MCF 10A (cell line): ENCODE results near the gene RBBP5. TPM values are rescaled to one million over a fixed set of nuclear protein-coding genes. Genes with fewer than 3 reads are reported as not detected.

ENCODE experiments used
- BruUV-seq: library from RNA; stranded (reverse); fragments of 400-500 nt; replicated peaks from 2 replicates; lab custom pipeline; 2021; lab: Mats Ljungman, UMichigan
- CTCF ChIA-PET: fragments of 300-600 bp; sonication (Branson Sonifier 250); formaldehyde crosslinking; extraction: SDS; loops from one replicate; lab custom pipeline; 2021; ENCODE audit warnings: antibody characterized with exemption, inconsistent platforms; lab: Yijun Ruan, JAX
- POLR2A ChIA-PET: fragments of 300-600, 350-650 bp; sonication (Branson Sonifier 250); formaldehyde crosslinking; extraction: SDS; loops from one replicate; lab custom pipeline; 2020; ENCODE audit warnings: antibody characterized with exemption, inconsistent platforms; lab: Yijun Ruan, JAX
- DNase-seq: peaks from one replicate; pipeline ENCODE4 v3.0.0-alpha.2; 2018; ENCODE audit not compliant: unreplicated experiment
- H3K27ac Mint-ChIP-seq: one replicate; pipeline ENCODE4 v1.8.0; 2022; ENCODE audit warnings: mild to moderate bottlenecking, low read depth, mixed read lengths; ENCODE audit not compliant: unreplicated experiment
- H3K27me3 Mint-ChIP-seq: one replicate; pipeline ENCODE4 v1.8.0; 2022; ENCODE audit warnings: mixed read lengths; ENCODE audit not compliant: insufficient read depth, unreplicated experiment
- H3K36me3 Mint-ChIP-seq: one replicate; pipeline ENCODE4 v1.8.0; 2022; ENCODE audit warnings: mild to moderate bottlenecking, moderate library complexity, mixed read lengths; ENCODE audit not compliant: insufficient read depth, unreplicated experiment
- H3K4me1 Mint-ChIP-seq: one replicate; pipeline ENCODE4 v1.8.0; 2022; ENCODE audit warnings: mixed read lengths; ENCODE audit not compliant: insufficient read depth, unreplicated experiment
- H3K4me3 Mint-ChIP-seq: one replicate; pipeline ENCODE4 v1.8.0; 2022; ENCODE audit warnings: mild to moderate bottlenecking, moderate library complexity, mixed read lengths; ENCODE audit not compliant: unreplicated experiment
- H3K9me3 Mint-ChIP-seq: one replicate; pipeline ENCODE4 v1.8.0; 2022; ENCODE audit warnings: mixed read lengths; ENCODE audit not compliant: unreplicated experiment
- CTCF ChIP-seq: fragments of 200-600 bp; IDR thresholded peaks from one replicate; pipeline ENCODE4 v1.8.0; 2022; ENCODE audit warnings: antibody characterized with exemption, mild to moderate bottlenecking; ENCODE audit not compliant: unreplicated experiment
- intact Hi-C: fragments of 100-400 bp; cut with micrococcal nuclease; formaldehyde crosslinking; loops from 2 replicates; pipeline ENCODE4 v1.14.1; 2022
- total RNA-seq: library from RNA; stranded (reverse); gene quantifications from 2 replicates; pipeline ENCODE4 v1.2.3, GENCODE V29; 2022

RBBP5 gene
- total RNA-seq, 1 experiment from 2014 or later: 24.8 TPM

DNA sequence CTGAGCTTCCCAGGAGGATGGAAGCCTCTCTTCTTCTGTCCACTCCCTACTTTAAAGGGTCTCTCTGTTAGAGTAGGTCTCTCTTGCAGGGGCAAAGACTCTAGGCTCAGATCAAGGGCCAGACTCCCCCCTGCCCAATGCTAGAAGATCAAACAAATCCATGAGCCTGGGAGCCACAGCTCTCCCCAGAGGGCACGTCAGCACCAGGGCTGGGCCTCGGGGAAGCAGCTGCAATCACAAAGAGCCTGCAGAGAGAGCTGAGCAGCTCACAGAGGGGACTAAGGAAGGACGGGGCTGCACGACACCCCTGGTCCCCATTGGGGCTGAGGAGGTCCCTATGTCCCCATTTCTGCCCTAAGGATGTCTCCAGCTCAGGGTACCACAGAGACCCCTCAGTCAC is 74.9 kb downstream of the RBBP5 start:
- ChIA-PET POLR2A (no interaction called here), CTCF (interaction anchor here (0.9 to 8.7 kb wide), 3 partner anchors 9 to 95 kb away, joined by 3 to 111 read pairs (median 5); no protein-coding TSS in a partner anchor)
- no peaks in the 10 kb centered on the region for H3K4me1 Mint-ChIP-seq
- BruUV-seq: no TSS peak
- intact Hi-C loops: no loop called here
- H3K27me3 Mint-ChIP-seq: peaks cover 100% of the 10 kb centered on the region
- no peak overlapping the region for H3K4me3 Mint-ChIP-seq
- DNase-seq: no peak
- no peaks in the 10 kb centered on the region for H3K36me3 Mint-ChIP-seq
- TF ChIP-seq CTCF: no peak
- H3K9me3 Mint-ChIP-seq: no peaks in the 10 kb centered on the region
- no peak overlapping the region for H3K27ac Mint-ChIP-seq

- Mint-ChIP-seq H3K4me1 (no peaks in the 10 kb centered on the region), H3K36me3 (no peaks in the 10 kb centered on the region), H3K27ac (no peak overlapping the region), H3K9me3 (no peaks in the 10 kb centered on the region), H3K4me3 (no peak overlapping the region), H3K27me3 (peaks cover 100% of the 10 kb centered on the region)
- ChIA-PET CTCF (interaction anchor here (1.0 kb wide), 1 partner anchor 17 kb away, joined by 4 read pairs; no protein-coding TSS in a partner anchor), POLR2A (no interaction called here)
- DNase-seq: no peak
- no TSS peak for BruUV-seq
- intact Hi-C loops: no loop called here
- no peak for TF ChIP-seq CTCF
Observed at GRCh38 chr1:205045146-205045545, 76.6 kb downstream of the RBBP5 start.

DNA sequence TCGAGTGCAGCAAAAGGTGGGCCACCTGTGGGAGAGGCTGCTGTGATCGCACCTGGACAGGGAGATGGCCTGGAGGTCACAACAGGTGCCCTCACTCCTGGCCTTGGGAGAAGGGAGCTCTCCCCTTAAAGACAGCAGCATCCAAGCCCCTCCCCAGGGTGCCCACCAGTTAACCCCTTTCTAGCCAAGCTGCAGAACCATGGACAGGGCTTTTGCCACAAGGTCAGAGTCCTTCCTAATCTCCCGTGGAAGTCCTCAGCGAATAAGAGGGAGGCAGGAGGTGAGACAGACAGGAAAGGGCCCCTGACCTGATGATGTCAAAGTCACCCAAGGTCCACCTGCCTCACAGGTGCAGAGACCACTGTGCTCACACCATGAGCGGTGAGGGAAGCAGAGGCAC is 77.0 kb downstream of the RBBP5 start:
- peaks cover 100% of the 10 kb centered on the region for H3K27me3 Mint-ChIP-seq
- CTCF ChIA-PET: interaction anchor here (1.0 kb wide), 1 partner anchor 17 kb away, joined by 4 read pairs; no protein-coding TSS in a partner anchor
- POLR2A ChIA-PET: no interaction called here

DNA sequence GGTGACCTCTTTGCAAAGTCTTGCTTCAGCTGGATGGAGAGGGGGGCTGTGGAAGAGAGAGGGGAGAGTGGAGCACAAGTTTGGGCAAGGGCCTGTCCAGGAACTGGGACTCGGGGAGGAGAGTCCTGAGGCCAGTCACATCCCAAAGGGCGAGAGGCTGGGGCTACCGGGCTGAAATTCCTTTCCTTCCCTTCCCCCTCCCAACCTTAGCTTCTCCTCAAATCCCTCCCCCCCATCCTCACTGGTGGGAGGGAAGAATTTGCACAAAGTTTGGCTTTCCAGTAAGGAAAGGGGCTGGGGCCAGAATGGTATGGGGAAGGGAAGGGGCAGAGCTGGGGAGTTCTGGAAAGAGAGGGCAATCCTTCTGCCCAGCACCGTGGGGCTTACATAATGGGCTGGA is 77.9 kb downstream of the RBBP5 start:
- POLR2A ChIA-PET: interaction anchor here (0.7 kb wide), 1 partner anchor 19 kb away, joined by 4 read pairs; no protein-coding TSS in a partner anchor
- intact Hi-C loops: no loop called here
- Mint-ChIP-seq H3K4me3 (no peak overlapping the region), H3K27me3 (peaks cover 91% of the 10 kb centered on the region), H3K4me1 (no peaks in the 10 kb centered on the region), H3K36me3 (no peaks in the 10 kb centered on the region), H3K9me3 (no peaks in the 10 kb centered on the region), H3K27ac (no peak overlapping the region)
- TF ChIP-seq CTCF: no peak
- no TSS peak for BruUV-seq
- no peak for DNase-seq
- CTCF ChIA-PET: interaction anchor here (0.6 to 7.7 kb wide), 3 partner anchors 9 to 20 kb away, joined by 3 to 72 read pairs (median 3); no protein-coding TSS in a partner anchor

More for the DNA sequence above, 77.0 kb downstream of the RBBP5 start:
- H3K27ac Mint-ChIP-seq: no peak overlapping the region
- H3K36me3 Mint-ChIP-seq: no peaks in the 10 kb centered on the region
- no peak overlapping the region for H3K4me3 Mint-ChIP-seq
- intact Hi-C loops: no loop called here
- TF ChIP-seq CTCF: no peak
- no peak for DNase-seq
- no peaks in the 10 kb centered on the region for H3K4me1 Mint-ChIP-seq
- no peaks in the 10 kb centered on the region for H3K9me3 Mint-ChIP-seq
- BruUV-seq: no TSS peak
